ENCODE data around the gene LSM3. TPM values are rescaled to one million over a fixed set of nuclear protein-coding genes. Genes with fewer than 3 reads are reported as not detected.
A peak's percentile ranks its signal among the peaks of the same experiment; 100 is the strongest.
"Not testable (repeated sequence)": the region's sequence is repeated elsewhere in the genome, so short reads cannot be mapped to it uniquely, and the experiment has no call there.

Gene LSM3
- total RNA-seq, 1 donor: 5.1 TPM

GRCh38 chr3:14227856-14228255, 49.2 kb downstream of the LSM3 start:
- H3K4me1 ChIP-seq (ENCODE audit: insufficient read depth, low read length): peaks cover 45% of the 10 kb centered on the region
- no peaks in the 10 kb centered on the region for H3K27me3 ChIP-seq (ENCODE audit: insufficient read depth, low read length)
- no peak overlapping the region for H3K4me3 ChIP-seq (ENCODE audit: insufficient read depth, low read length)
- peak overlapping the region; percentile 44 for H3K27ac ChIP-seq (ENCODE audit: low read depth, low read length)
- H4K20me1 ChIP-seq (ENCODE audit: insufficient read depth, low read length): no peaks in the 10 kb centered on the region
- no peak overlapping the region for H3K4me2 ChIP-seq (ENCODE audit: insufficient read depth, low read length)
- H2AFZ ChIP-seq (ENCODE audit: low read length): no peak overlapping the region
- no peak for DNase-seq (ENCODE audit: insufficient read length, low spot score, missing footprints)
- no peaks in the 10 kb centered on the region for H3K9me3 ChIP-seq (ENCODE audit: low read depth, low read length)
- H3K36me3 ChIP-seq (ENCODE audit: insufficient read depth, low read length): no peaks in the 10 kb centered on the region
- no peaks in the 10 kb centered on the region for H3K79me2 ChIP-seq (ENCODE audit: insufficient read depth, low read length)
- no peak for TF ChIP-seq CTCF (IDR thresholded peaks at IDR 0.05; ENCODE audit: extremely low read depth, low read depth, low read length)

DNA sequence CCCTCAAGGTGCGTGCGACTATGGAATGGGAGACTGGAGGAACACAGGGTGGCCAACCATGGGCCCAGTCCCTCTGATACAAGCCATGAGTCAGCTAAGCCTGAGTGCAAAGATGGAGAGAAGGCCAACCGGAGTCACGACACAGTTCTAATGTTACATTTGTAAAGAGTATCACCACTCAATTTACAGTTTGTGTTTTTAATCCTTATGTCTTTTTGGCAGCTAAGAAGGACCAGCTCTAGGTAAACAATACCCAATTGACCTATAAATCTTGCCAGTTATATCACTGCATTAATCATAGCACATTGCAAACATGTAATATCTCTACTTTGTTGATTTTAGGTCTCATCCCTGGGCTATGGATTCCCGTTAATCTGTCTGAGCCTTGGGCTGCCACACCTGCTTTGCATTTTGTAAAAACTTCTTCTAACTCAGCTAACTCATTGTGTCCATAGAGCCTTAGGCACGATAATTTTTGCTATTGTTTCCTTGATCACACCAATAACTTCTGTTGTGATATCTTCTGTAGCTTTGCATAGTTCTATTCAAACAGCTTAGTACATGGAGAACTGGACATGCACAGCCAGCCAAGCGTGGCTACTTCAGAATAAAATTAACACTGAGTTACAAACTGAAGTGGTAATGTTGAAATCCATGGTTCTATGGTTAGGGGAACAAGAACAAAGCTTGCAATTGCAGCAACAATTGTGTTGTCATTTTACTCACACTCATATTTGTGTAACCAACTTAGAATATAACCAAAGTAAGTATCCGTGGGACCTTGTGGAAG, 50.3 kb downstream of the LSM3 start:
- H4K20me1 ChIP-seq (ENCODE audit: insufficient read depth, low read length): no peaks in the 10 kb centered on the region
- H3K4me1 ChIP-seq (ENCODE audit: insufficient read depth, low read length): peaks cover 35% of the 10 kb centered on the region
- TF ChIP-seq CTCF (IDR thresholded peaks at IDR 0.05; ENCODE audit: extremely low read depth, low read depth, low read length): no peak
- no peaks in the 10 kb centered on the region for H3K79me2 ChIP-seq (ENCODE audit: insufficient read depth, low read length)
- no peaks in the 10 kb centered on the region for H3K27me3 ChIP-seq (ENCODE audit: insufficient read depth, low read length)
- H3K27ac ChIP-seq (ENCODE audit: low read depth, low read length): peak overlapping the region; percentile 44
- no peak for DNase-seq (ENCODE audit: insufficient read length, low spot score, missing footprints)
- no peak overlapping the region for H3K4me2 ChIP-seq (ENCODE audit: insufficient read depth, low read length)
- H3K9me3 ChIP-seq (ENCODE audit: low read depth, low read length): no peaks in the 10 kb centered on the region
- no peaks in the 10 kb centered on the region for H3K36me3 ChIP-seq (ENCODE audit: insufficient read depth, low read length)
- H3K4me3 ChIP-seq (ENCODE audit: insufficient read depth, low read length): no peak overlapping the region
- no peak overlapping the region for H2AFZ ChIP-seq (ENCODE audit: low read length)

- H3K4me2 ChIP-seq (ENCODE audit: insufficient read depth, low read length); H3K79me2 ChIP-seq (ENCODE audit: insufficient read depth, low read length); H4K20me1 ChIP-seq (ENCODE audit: insufficient read depth, low read length); H3K36me3 ChIP-seq (ENCODE audit: insufficient read depth, low read length); H3K27ac ChIP-seq (ENCODE audit: low read depth, low read length); H2AFZ ChIP-seq (ENCODE audit: low read length); H3K9me3 ChIP-seq (ENCODE audit: low read depth, low read length); H3K4me3 ChIP-seq (ENCODE audit: insufficient read depth, low read length); H3K27me3 ChIP-seq (ENCODE audit: insufficient read depth, low read length); DNase-seq (ENCODE audit: insufficient read length, low spot score, missing footprints): not testable (repeated sequence)
- H3K4me1 ChIP-seq (ENCODE audit: insufficient read depth, low read length): peaks cover 31% of the 10 kb centered on the region
Measured at GRCh38 chr3:14229695-14230094, 51.1 kb downstream of the LSM3 start.

- DNase-seq (ENCODE audit: insufficient read length, low spot score, missing footprints): no peak
- no peaks in the 10 kb centered on the region for H3K79me2 ChIP-seq (ENCODE audit: insufficient read depth, low read length)
- no peak overlapping the region for H3K4me3 ChIP-seq (ENCODE audit: insufficient read depth, low read length)
Measured at GRCh38 chr3:14230729-14231128, 52.1 kb downstream of the LSM3 start.

More at GRCh38 chr3:14230729-14231128, 52.1 kb downstream of the LSM3 start:
- H3K4me2 ChIP-seq (ENCODE audit: insufficient read depth, low read length): no peak overlapping the region
- no peak overlapping the region for H3K27ac ChIP-seq (ENCODE audit: low read depth, low read length)
- H3K27me3 ChIP-seq (ENCODE audit: insufficient read depth, low read length): no peaks in the 10 kb centered on the region
- H2AFZ ChIP-seq (ENCODE audit: low read length): no peak overlapping the region
- H3K9me3 ChIP-seq (ENCODE audit: low read depth, low read length): no peaks in the 10 kb centered on the region
- no peak for TF ChIP-seq CTCF (IDR thresholded peaks at IDR 0.05; ENCODE audit: extremely low read depth, low read depth, low read length)
- peaks cover 33% of the 10 kb centered on the region for H3K4me1 ChIP-seq (ENCODE audit: insufficient read depth, low read length)
- H3K36me3 ChIP-seq (ENCODE audit: insufficient read depth, low read length): no peaks in the 10 kb centered on the region
- H4K20me1 ChIP-seq (ENCODE audit: insufficient read depth, low read length): no peaks in the 10 kb centered on the region

Data from osteoblast (primary cell).